SK-N-SH (cell line): ENCODE measurements around the gene BICD2. TPM values are rescaled to one million over a fixed set of nuclear protein-coding genes. Genes with fewer than 3 reads are reported as not detected.

Experiments
- CTCF ChIA-PET: fragments of 300-600, 350-600 bp; formaldehyde crosslinking; extraction: SDS; loops from one replicate; lab custom pipeline; 2021; lab: Yijun Ruan, JAX
- POLR2A ChIA-PET: fragments of 350-600 bp; sonication (Branson Sonifier 250); formaldehyde crosslinking; extraction: SDS; loops from one replicate; lab custom pipeline; 2020; ENCODE audit warnings: antibody characterized with exemption, inconsistent platforms; lab: Yijun Ruan, JAX
- DNase-seq: peaks from one replicate; pipeline ENCODE4 v3.0.0; 2012
- H2AFZ ChIP-seq: fragments of 200-600 bp; sonication (generic); 2 replicates; pipeline ENCODE4 v1.8.1; 2016; ENCODE audit warnings: antibody characterized with exemption, mild to moderate bottlenecking, low read depth
- H3F3A ChIP-seq: fragments of 200-600 bp; sonication (generic); replicated peaks from 2 replicates; pipeline ENCODE3; 2016; ENCODE audit warnings: antibody characterized with exemption, mild to moderate bottlenecking; ENCODE audit not compliant: insufficient read depth
- H3K27ac ChIP-seq, 2 experiments: fragments of 200-500 bp in 1 of 2; fragments of 200-600 bp in 1 of 2; sonication (Bioruptor generic) in 1 of 2; sonication (generic), shearing (Covaris generic) in 1 of 2; 2 replicates each; pipeline versions ENCODE4 v1.5.1 to v1.6.1; 2014 to 2016; ENCODE audit warnings: low read depth in 2 of 2, inconsistent platforms in 1 of 2, low read length in 1 of 2, mild to moderate bottlenecking in 1 of 2, mixed read lengths in 1 of 2
- H3K27me3 ChIP-seq: fragments of 200-600 bp; sonication (generic), shearing (Covaris generic); 2 replicates; pipeline ENCODE4 v1.6.1; 2016; ENCODE audit warnings: mixed run types; ENCODE audit not compliant: insufficient read depth
- H3K36me3 ChIP-seq, 2 experiments: fragments of 200-500 bp in 1 of 2; fragments of 200-600 bp in 1 of 2; sonication (Bioruptor generic) in 1 of 2; sonication (generic) in 1 of 2; replicated peaks in 1 of 2; 2 replicates each; pipeline versions ENCODE3 to v1.5.1; 2014 to 2016; ENCODE audit warnings: low read length in 1 of 2, mild to moderate bottlenecking in 1 of 2; ENCODE audit not compliant: insufficient read depth in 2 of 2, control insufficient read depth in 1 of 2
- H3K4me1 ChIP-seq, 2 experiments: fragments of 200-500 bp in 1 of 2; fragments of 200-600 bp in 1 of 2; sonication (Bioruptor generic) in 1 of 2; sonication (generic), shearing (Covaris generic) in 1 of 2; 2 replicates each; pipeline versions ENCODE4 v1.5.1 to v1.6.1; 2014 to 2016; ENCODE audit warnings: low read depth in 1 of 2, low read length in 1 of 2, mixed run types in 1 of 2; ENCODE audit not compliant: insufficient read depth in 2 of 2, control insufficient read depth in 1 of 2
- H3K4me2 ChIP-seq: fragments of 200-600 bp; sonication (generic), shearing (Covaris generic); 2 replicates; pipeline ENCODE4 v1.6.1; 2017; ENCODE audit warnings: mixed run types
- H3K4me3 ChIP-seq, 2 experiments: fragments of 200-500 bp in 1 of 2; fragments of 200-600 bp in 1 of 2; sonication (Bioruptor generic) in 1 of 2; sonication (generic), shearing (Covaris generic) in 1 of 2; 2 replicates each; pipeline versions ENCODE4 v1.5.1 to v1.8.1; 2014 to 2016; ENCODE audit warnings: low read depth in 2 of 2, inconsistent platforms in 1 of 2, low read length in 1 of 2, mild to moderate bottlenecking in 1 of 2, mixed read lengths in 1 of 2, moderate library complexity in 1 of 2
- H3K79me2 ChIP-seq: fragments of 200-600 bp; sonication (generic); 2 replicates; pipeline ENCODE4 v1.8.1; 2017; ENCODE audit warnings: mild to moderate bottlenecking; ENCODE audit not compliant: insufficient read depth
- H3K9ac ChIP-seq: fragments of 200-600 bp; sonication (generic); 2 replicates; pipeline ENCODE4 v1.6.1; 2017; ENCODE audit warnings: mixed run types
- H3K9me2 ChIP-seq: fragments of 200-600 bp; sonication (generic); 2 replicates; pipeline ENCODE4 v1.6.1; 2017; ENCODE audit warnings: mixed run types
- H3K9me3 ChIP-seq: fragments of 200-600 bp; sonication (generic); 2 replicates; pipeline ENCODE4 v1.6.1; 2017; ENCODE audit warnings: mixed run types, mild to moderate bottlenecking, moderate library complexity
- H4K20me1 ChIP-seq: fragments of 200-600 bp; sonication (generic); 2 replicates; pipeline ENCODE4 v1.6.1; 2017; ENCODE audit warnings: mild to moderate bottlenecking, mixed run types; ENCODE audit not compliant: insufficient read depth
- EP300 ChIP-seq, 2 experiments: IDR thresholded peaks; 2 replicates each; pipeline versions ENCODE4 v1.4.0 to v1.6.1; 2012; ENCODE audit warnings: borderline replicate concordance in 1 of 2, low read depth in 1 of 2, low read length in 1 of 2
- FOXJ3 ChIP-seq: sonication (generic); formaldehyde crosslinking; IDR thresholded peaks from 2 replicates; pipeline ENCODE4 v1.5.1; 2020; ENCODE audit warnings: mild to moderate bottlenecking, missing genetic modification reagents
- FOXM1 ChIP-seq: IDR thresholded peaks from 2 replicates; pipeline ENCODE4 v1.4.0; 2012; ENCODE audit warnings: low read depth, mild to moderate bottlenecking
- GABPA ChIP-seq: IDR thresholded peaks from 2 replicates; pipeline ENCODE4 v1.4.0; 2012; ENCODE audit warnings: low read depth, mild to moderate bottlenecking
- MEF2A ChIP-seq: IDR thresholded peaks from 2 replicates; pipeline ENCODE4 v1.4.0; 2012; ENCODE audit warnings: low read depth, borderline replicate concordance
- MXI1 ChIP-seq: IDR thresholded peaks from 2 replicates; pipeline ENCODE4 v1.6.1; 2012; ENCODE audit warnings: mild to moderate bottlenecking, low read depth, low read length, improper control_type of control experiment
- NRF1 ChIP-seq: IDR thresholded peaks from 2 replicates; pipeline ENCODE4 v1.6.1; 2012; ENCODE audit warnings: low read depth, mild to moderate bottlenecking, low read length
- RAD21 ChIP-seq: IDR thresholded peaks from 2 replicates; pipeline ENCODE4 v1.6.1; 2012; ENCODE audit warnings: mild to moderate bottlenecking, low read length
- RFX5 ChIP-seq: IDR thresholded peaks from 2 replicates; pipeline ENCODE4 v1.6.1; 2012; ENCODE audit warnings: mild to moderate bottlenecking, improper control_type of control experiment, low read length
- RXRA ChIP-seq: IDR thresholded peaks from 2 replicates; pipeline ENCODE4 v1.4.0; 2012; ENCODE audit warnings: low read depth, mild to moderate bottlenecking, borderline replicate concordance
- SIN3A ChIP-seq: IDR thresholded peaks from 2 replicates; pipeline ENCODE4 v1.6.1; 2012; ENCODE audit warnings: low read depth, mild to moderate bottlenecking, low read length, moderate library complexity, borderline replicate concordance
- SMC3 ChIP-seq: IDR thresholded peaks from 2 replicates; pipeline ENCODE4 v1.6.1; 2012; ENCODE audit warnings: low read depth, low read length, improper control_type of control experiment
- TCF12 ChIP-seq: IDR thresholded peaks from 2 replicates; pipeline ENCODE4 v1.4.0; 2012
- TEAD4 ChIP-seq: IDR thresholded peaks from 2 replicates; pipeline ENCODE4 v1.4.0; 2012; ENCODE audit warnings: mild to moderate bottlenecking, borderline replicate concordance; ENCODE audit not compliant: insufficient read depth
- USF1 ChIP-seq: IDR thresholded peaks from 2 replicates; pipeline ENCODE4 v1.4.0; 2012; ENCODE audit warnings: low read depth, borderline replicate concordance
- YY1 ChIP-seq: IDR thresholded peaks from 2 replicates; pipeline ENCODE4 v1.4.0; 2012; ENCODE audit warnings: low read depth, mild to moderate bottlenecking
- WGBS: methylation state at CpG from one replicate; pipeline ENCODE4 v1.1.6; 2017; ENCODE audit warnings: low lambda C conversion rate; 5-methylcytosine and 5-hydroxymethylcytosine counted together
- polyA plus RNA-seq, 3 experiments: library from polyadenylated mRNA; depleted of rRNA; stranded (reverse); fragments of >200 nt; gene quantifications; 2 replicates each; pipeline ENCODE4 v1.2.3, GENCODE V29; 2012
- TF ChIP-seq, protein P1 (sequence below): fragments of 150-350 bp; IDR thresholded peaks from 2 replicates; pipeline ENCODE4 v1.6.1; 2016; ENCODE audit warnings: mild to moderate bottlenecking, low read depth, low read length

The BICD2 gene
- polyA plus RNA-seq, 1 of the 3 experiments (the other 2 are of a cell fraction), result 19.6 TPM

GRCh38 chr9:92709954-92710353, 54.7 kb downstream of the BICD2 start:
- no peaks in the 10 kb centered on the region for H3K9me3 ChIP-seq
- 94% methylated on average over 2 of the region's 3 CpGs for WGBS
- POLR2A ChIA-PET, result no interaction called here
- no peaks in the 10 kb centered on the region for H3K9me2 ChIP-seq
- DNase-seq, result no peak
- CTCF ChIA-PET, result interaction anchor here (1.1 kb wide), 1 partner anchor 81 kb away, joined by 4 read pairs; no protein-coding TSS in a partner anchor
- no peak overlapping the region for H3K27ac ChIP-seq
- no peaks in the 10 kb centered on the region; the same call in 1 of the 2 replicates for H3K79me2 ChIP-seq
- no peaks in the 10 kb centered on the region for H3K4me1 ChIP-seq
- no peaks in the 10 kb centered on the region for H3K27me3 ChIP-seq
- no peak overlapping the region for H3K4me2 ChIP-seq
- H2AFZ ChIP-seq, result no peak overlapping the region
- TF ChIP-seq SIN3A (no peak), SMC3 (no peak), FOXM1 (no peak), RFX5 (no peak), EP300 (IDR thresholded peaks at IDR 0.05; ENCODE audit: borderline replicate concordance in 1 of 2, low read depth in 1 of 2, low read length in 1 of 2) (no peak), RAD21 (no peak)
- TF ChIP-seq, protein P1, sequence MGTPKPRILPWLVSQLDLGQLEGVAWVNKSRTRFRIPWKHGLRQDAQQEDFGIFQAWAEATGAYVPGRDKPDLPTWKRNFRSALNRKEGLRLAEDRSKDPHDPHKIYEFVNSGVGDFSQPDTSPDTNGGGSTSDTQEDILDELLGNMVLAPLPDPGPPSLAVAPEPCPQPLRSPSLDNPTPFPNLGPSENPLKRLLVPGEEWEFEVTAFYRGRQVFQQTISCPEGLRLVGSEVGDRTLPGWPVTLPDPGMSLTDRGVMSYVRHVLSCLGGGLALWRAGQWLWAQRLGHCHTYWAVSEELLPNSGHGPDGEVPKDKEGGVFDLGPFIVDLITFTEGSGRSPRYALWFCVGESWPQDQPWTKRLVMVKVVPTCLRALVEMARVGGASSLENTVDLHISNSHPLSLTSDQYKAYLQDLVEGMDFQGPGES, result no peak
- H4K20me1 ChIP-seq, result no peaks in the 10 kb centered on the region
- no peak overlapping the region for H3K9ac ChIP-seq
- H3F3A ChIP-seq, result no peaks in the 10 kb centered on the region
- H3K4me3 ChIP-seq, result no peak overlapping the region
- peaks cover 24 to 56% of the 10 kb centered on the region in 2 experiments for H3K36me3 ChIP-seq

DNA sequence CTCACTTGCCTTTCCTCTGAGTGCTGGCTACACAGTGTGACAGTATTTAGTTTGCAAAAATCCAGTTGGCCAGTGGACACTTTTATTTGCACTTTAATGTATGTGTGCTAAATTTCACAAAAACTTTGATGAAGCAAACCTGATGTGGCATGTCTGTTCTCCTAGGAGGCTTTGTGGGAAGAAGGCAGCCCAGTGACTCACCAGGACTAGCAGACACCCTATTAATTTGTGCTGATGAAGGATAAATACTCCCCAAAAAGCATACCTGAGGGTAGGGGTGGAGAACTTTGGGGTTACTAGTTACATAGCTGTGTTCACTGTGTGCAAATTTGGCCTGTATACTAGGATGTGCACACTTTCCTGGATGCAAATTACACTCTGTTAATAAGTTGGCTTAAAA, 55.4 kb downstream of the BICD2 start:
- Histone ChIP-seq H4K20me1 (no peaks in the 10 kb centered on the region), H3K9ac (no peak overlapping the region), H3K9me3 (no peaks in the 10 kb centered on the region), H3K4me2 (no peak overlapping the region), H3K27ac (no peak overlapping the region), H2AFZ (no peak overlapping the region), H3K36me3 (peaks cover 19 to 49% of the 10 kb centered on the region in 2 experiments), H3K4me1 (no peaks in the 10 kb centered on the region), H3F3A (no peaks in the 10 kb centered on the region), H3K79me2 (no peaks in the 10 kb centered on the region; the same call in 1 of the 2 replicates), H3K27me3 (no peaks in the 10 kb centered on the region), H3K9me2 (no peaks in the 10 kb centered on the region), H3K4me3 (no peak overlapping the region)
- TF ChIP-seq NRF1, result no peak
- TF ChIP-seq GABPA, result no peak
- TF ChIP-seq FOXJ3, result no peak
- no peak for TF ChIP-seq RXRA
- TF ChIP-seq MXI1, result no peak
- no peak for DNase-seq
- ChIA-PET POLR2A (no interaction called here), CTCF (interaction anchor here (2.3 kb wide), 1 partner anchor 8 kb away, joined by 7 read pairs; no protein-coding TSS in a partner anchor)

- no peaks in the 10 kb centered on the region for H3F3A ChIP-seq
- no peak overlapping the region for H3K4me2 ChIP-seq
- no peak overlapping the region for H3K9ac ChIP-seq
- ChIA-PET POLR2A (no interaction called here), CTCF (interaction anchor here (0.8 to 2.3 kb wide), 3 partner anchors 8 to 199 kb away, joined by 3 to 7 read pairs (median 4); no protein-coding TSS in a partner anchor)
- H3K9me2 ChIP-seq, result no peaks in the 10 kb centered on the region
- no peaks in the 10 kb centered on the region for H4K20me1 ChIP-seq
- no peaks in the 10 kb centered on the region for H3K9me3 ChIP-seq
- no peaks in the 10 kb centered on the region; the same call in 1 of the 2 replicates for H3K79me2 ChIP-seq
- TF ChIP-seq YY1 (no peak), FOXM1 (no peak), MEF2A (no peak), TEAD4 (no peak), TCF12 (no peak), USF1 (no peak)
- TF ChIP-seq, protein P1, result no peak
- peaks cover 8 to 32% of the 10 kb centered on the region in 2 experiments for H3K36me3 ChIP-seq
- no peak overlapping the region for H2AFZ ChIP-seq
- DNase-seq, result no peak
- no peaks in the 10 kb centered on the region for H3K27me3 ChIP-seq
- no peaks in the 10 kb centered on the region for H3K4me1 ChIP-seq
- H3K4me3 ChIP-seq, result no peak overlapping the region
- H3K27ac ChIP-seq, result no peak overlapping the region
Observed at GRCh38 chr9:92707530-92707929, 57.1 kb downstream of the BICD2 start.
